Testis (tissue), 3 donors: ENCODE data around the gene COG8. TPM values are rescaled to one million over a fixed set of nuclear protein-coding genes. Genes with fewer than 3 reads are reported as not detected.
"Not testable (repeated sequence)": the region's sequence is repeated elsewhere in the genome, so short reads cannot be mapped to it uniquely, and the experiment has no call there.

Experiments used
- DNase-seq: peaks from one replicate; pipeline ENCODE4 v3.0.0-alpha.2; 2019
- H3K27ac ChIP-seq, 2 donors: fragments of 200-600 bp; sonication (generic); one replicate each; pipeline ENCODE4 v1.5.1; 2019
- H3K27me3 ChIP-seq: fragments of 200-600 bp; sonication (generic); one replicate; pipeline ENCODE4 v1.5.1; 2019
- H3K36me3 ChIP-seq: fragments of 200-600 bp; sonication (generic); one replicate; pipeline ENCODE4 v1.5.1; 2017; ENCODE audit warnings: low read depth; ENCODE audit errors: missing control alignments
- H3K4me1 ChIP-seq: fragments of 200-600 bp; sonication (generic); one replicate; pipeline ENCODE4 v1.5.1; 2019
- H3K4me3 ChIP-seq, 2 donors: fragments of 200-600 bp; sonication (generic); one replicate each; pipeline ENCODE4 v1.5.1; 2017 to 2019
- H3K9me3 ChIP-seq: fragments of 200-600 bp; sonication (generic); one replicate; pipeline ENCODE4 v1.5.1; 2017
- POLR2A ChIP-seq: fragments of 450-650 bp; IDR thresholded peaks from one replicate; pipeline ENCODE4 v1.6.1; 2017; ENCODE audit warnings: antibody characterized with exemption, mild to moderate bottlenecking, moderate library complexity
- WGBS, 2 donors: methylation state at CpG; one replicate each; pipeline ENCODE4 v1.1.5; 2018; 5-methylcytosine and 5-hydroxymethylcytosine counted together
- intact Hi-C: fragments of 100-400 bp; cut with DNase I; formaldehyde crosslinking; loops from one replicate; pipeline ENCODE4 v1.15.1; 2023; ENCODE audit warnings: low total_unique reads
- polyA plus RNA-seq: library from polyadenylated mRNA; stranded (reverse); fragments of 350-450 nt; fragmentation: Illumina TruSeq; extraction: RNeasy Lipid Tissue Mini Kit (QIAGEN cat#74804); gene quantifications from one replicate; pipeline ENCODE4 v1.2.3, GENCODE V29; 2014; ENCODE audit warnings: low read depth, low replicate concordance; ENCODE audit not compliant: insufficient read depth
- total RNA-seq, 2 donors: library from RNA; depleted of rRNA; stranded (reverse); fragments of >200 nt; gene quantifications; one replicate each; pipeline ENCODE4 v1.2.3, GENCODE V29; 2016
- TF ChIP-seq, protein P1 (sequence below), 3 experiments: fragments of 450-650 bp in 2 of 3; fragments of 200-600 bp in 1 of 3; sonication (generic) in 1 of 3; IDR thresholded peaks; one replicate each; pipeline ENCODE4 v1.5.1; 2016 to 2019; ENCODE audit warnings: antibody characterized with exemption in 3 of 3, mild to moderate bottlenecking in 2 of 3, moderate library complexity in 1 of 3

The COG8 gene
- total and polyA plus RNA-seq, 3 donors from 2014 or later, result 74.1 to 96.6 (median 90.8) TPM

DNA sequence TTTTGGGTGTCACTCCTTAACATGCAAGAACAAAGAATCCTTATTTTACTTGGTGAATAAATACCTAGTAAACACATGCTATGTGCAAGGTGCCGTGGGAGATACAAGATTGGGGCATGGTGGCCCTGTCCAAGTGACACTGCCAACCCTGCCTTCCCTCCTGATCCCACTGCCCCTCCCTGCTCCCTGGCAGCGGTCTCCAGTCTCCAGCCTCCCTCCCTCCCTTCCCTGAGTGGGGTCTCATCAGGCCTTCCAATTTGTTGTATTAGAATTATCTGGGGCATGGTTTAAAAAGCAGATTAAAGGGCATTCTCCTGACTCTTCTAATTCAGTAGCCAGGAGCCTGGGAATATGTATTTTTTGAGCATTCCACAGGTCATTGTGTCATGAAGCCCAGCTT is 24.7 kb upstream of the COG8 start:
- Histone ChIP-seq H3K27me3 (no peaks in the 10 kb centered on the region), H3K27ac (no peak overlapping the region), H3K4me1 (no peaks in the 10 kb centered on the region), H3K36me3 (no peaks in the 10 kb centered on the region), H3K9me3 (no peaks in the 10 kb centered on the region), H3K4me3 (no peak overlapping the region)
- intact Hi-C loops, result no loop called here
- no peak for DNase-seq
- TF ChIP-seq, protein P1, sequence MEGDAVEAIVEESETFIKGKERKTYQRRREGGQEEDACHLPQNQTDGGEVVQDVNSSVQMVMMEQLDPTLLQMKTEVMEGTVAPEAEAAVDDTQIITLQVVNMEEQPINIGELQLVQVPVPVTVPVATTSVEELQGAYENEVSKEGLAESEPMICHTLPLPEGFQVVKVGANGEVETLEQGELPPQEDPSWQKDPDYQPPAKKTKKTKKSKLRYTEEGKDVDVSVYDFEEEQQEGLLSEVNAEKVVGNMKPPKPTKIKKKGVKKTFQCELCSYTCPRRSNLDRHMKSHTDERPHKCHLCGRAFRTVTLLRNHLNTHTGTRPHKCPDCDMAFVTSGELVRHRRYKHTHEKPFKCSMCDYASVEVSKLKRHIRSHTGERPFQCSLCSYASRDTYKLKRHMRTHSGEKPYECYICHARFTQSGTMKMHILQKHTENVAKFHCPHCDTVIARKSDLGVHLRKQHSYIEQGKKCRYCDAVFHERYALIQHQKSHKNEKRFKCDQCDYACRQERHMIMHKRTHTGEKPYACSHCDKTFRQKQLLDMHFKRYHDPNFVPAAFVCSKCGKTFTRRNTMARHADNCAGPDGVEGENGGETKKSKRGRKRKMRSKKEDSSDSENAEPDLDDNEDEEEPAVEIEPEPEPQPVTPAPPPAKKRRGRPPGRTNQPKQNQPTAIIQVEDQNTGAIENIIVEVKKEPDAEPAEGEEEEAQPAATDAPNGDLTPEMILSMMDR (IDR thresholded peaks at IDR 0.05), result no peak
- TF ChIP-seq POLR2A, result no peak
- 75 to 91% methylated on average over 2 of the region's 2 CpGs for WGBS, 2 donors

DNA sequence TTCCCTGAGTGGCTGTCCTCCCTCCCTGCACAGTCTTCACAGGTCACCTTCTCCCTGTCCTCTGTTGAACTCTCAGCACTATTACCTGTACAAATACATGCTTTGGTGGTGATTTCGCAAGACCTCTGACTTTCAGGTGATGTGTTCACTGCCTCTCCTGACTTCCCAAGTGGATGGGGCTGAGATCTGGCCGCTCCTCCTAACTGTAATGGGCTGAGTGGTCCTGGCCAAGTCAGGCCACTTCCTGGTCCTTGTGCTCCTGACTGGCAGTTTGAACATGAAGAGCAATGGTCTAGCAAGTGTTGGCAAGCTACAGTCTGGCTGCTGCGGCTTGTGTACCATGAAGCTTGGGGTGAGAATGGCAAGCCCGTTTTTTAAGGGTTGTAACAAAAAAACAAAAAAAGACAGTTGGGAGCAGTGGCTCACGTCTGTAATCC is 23.9 kb upstream of the COG8 start:
- H3K27ac ChIP-seq, result no peak overlapping the region
- no peaks in the 10 kb centered on the region for H3K9me3 ChIP-seq
- 90% methylated on average over 5 of the region's 5 CpGs for WGBS, 2 donors
- no peaks in the 10 kb centered on the region for H3K27me3 ChIP-seq
- TF ChIP-seq, protein P1 (IDR thresholded peaks at IDR 0.05), result no peak
- TF ChIP-seq POLR2A, result no peak
- no peaks in the 10 kb centered on the region for H3K4me1 ChIP-seq
- H3K36me3 ChIP-seq, result no peaks in the 10 kb centered on the region
- H3K4me3 ChIP-seq, result no peak overlapping the region
- DNase-seq, result no peak
- intact Hi-C loops, result no loop called here

DNA sequence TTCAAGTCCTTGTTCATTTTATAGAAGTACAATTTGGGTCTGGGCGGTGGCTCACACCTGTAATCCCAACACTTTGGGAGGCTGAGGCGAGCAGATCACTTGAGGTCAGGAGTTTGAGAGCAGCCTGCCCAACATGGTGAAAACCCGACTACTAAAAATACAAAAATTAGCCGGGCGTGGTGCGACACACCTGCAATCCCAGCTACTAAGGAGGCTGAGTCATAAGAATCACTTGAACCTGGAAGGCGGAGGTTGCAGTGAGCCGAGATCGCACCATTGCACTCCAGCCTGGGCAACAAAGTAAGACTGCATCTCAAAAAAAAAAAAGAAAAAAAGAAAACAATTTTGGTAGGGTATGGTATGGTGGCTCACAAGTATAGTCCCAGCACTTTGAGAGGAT is 20.7 kb upstream of the COG8 start:
- H3K27me3 ChIP-seq, H3K9me3 ChIP-seq, H3K4me3 ChIP-seq, DNase-seq, intact Hi-C loops, H3K27ac ChIP-seq, H3K4me1 ChIP-seq, H3K36me3 ChIP-seq: not testable (repeated sequence)
- 97% methylated on average over 9 of the region's 9 CpGs for WGBS, 2 donors

DNA sequence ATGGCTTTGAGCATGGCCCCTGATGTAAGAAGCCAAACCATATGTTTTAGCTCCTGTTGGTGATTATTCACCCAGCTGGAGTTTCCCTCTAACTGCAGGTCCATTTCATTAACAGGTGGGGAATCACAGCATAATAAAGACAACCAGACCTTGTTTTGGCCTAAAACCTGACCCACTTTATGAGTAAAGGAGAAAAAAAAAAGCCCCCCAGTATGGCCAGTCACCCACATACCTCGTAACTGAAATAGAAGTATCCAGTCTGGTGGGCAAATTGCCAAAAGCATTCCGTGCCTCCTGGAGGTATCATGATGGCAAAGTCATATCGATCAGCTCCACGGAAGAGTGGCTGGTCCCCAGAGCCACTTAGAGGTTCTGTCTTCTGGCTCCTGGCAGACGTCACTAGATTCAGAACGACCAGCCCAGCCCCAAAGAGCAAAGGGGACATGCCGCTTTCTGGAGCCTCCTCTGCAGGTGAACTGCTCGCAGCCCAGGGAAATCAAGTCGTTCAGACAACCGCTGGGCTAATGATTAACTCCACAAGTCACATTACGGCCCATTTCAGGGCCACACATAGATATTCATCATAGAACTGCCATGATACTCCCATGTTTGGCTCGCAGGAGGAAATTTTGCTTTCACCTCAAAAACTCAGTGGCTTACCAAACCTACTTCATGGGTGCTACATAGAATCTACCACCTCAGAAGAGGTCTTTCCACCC is 12.1 kb upstream of the COG8 start, which contains the start of gene TMED6:
Gene TMED6 (minus strand): TSS at position 478 of the 719 bp plus-strand sequence. CDS start 33 bp downstream, at position 445.
- no peak within 1 kb of the TSS for H3K4me3 ChIP-seq
- H3K27ac ChIP-seq, result no peak within 1 kb of the TSS
- DNase-seq, result no peak
- TF ChIP-seq, protein P1 (IDR thresholded peaks at IDR 0.05), result no peak
- TF ChIP-seq POLR2A, result no peak
- intact Hi-C loops, result no loop called here
- H3K4me1 ChIP-seq, result no peaks in the 10 kb centered on the region
- H3K27me3 ChIP-seq, result no peaks in the 10 kb centered on the region
- no peaks in the 10 kb centered on the region for H3K36me3 ChIP-seq
- H3K9me3 ChIP-seq, result no peaks in the 10 kb centered on the region
- WGBS, 2 donors, result 89 to 90% methylated on average over 8 to 12 of the region's 12 CpGs

DNA sequence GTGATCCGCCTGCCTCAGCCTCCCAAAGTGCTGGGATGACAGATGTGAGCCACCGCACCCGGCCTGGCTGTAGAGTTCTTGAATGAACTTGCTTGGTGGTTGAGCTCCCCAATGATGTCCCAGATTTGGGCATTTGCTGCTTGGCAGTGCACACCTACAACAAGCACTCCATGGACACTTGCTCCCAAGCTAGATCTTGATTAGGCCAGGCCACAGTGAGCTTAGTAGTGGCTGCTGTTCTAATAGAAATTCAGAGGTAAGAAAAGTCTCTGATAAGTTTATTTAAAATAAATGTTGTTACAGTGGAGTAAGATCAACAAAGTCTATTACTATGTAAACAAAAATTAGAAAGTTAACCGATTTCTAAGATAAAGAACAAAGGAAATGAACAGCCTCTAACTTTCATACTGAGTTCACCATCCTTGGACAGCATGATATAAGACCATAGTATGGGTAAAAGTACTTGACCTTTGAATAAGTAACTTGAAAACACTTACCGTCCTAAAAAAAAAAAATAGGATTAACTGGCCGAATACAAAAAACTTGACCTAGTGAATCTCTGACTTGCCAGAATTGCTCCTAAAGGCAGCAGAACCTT is 11.3 kb upstream of the COG8 start:
- no peaks in the 10 kb centered on the region for H3K9me3 ChIP-seq
- no peaks in the 10 kb centered on the region for H3K36me3 ChIP-seq
- H3K4me3 ChIP-seq, result no peak overlapping the region
- WGBS, 2 donors, result 75 to 77% methylated on average over 6 of the region's 6 CpGs
- H3K27ac ChIP-seq, result no peak overlapping the region
- intact Hi-C loops, result no loop called here
- H3K4me1 ChIP-seq, result no peaks in the 10 kb centered on the region
- DNase-seq, result no peak
- H3K27me3 ChIP-seq, result no peaks in the 10 kb centered on the region
- no peak for TF ChIP-seq POLR2A
- TF ChIP-seq, protein P1 (IDR thresholded peaks at IDR 0.05), result no peak
